Right lobe of liver (tissue), 6 donors: Measurements from ENCODE around the gene CC2D2A. TPM values are rescaled to one million over a fixed set of nuclear protein-coding genes. Genes with fewer than 3 reads are reported as not detected.

ENCODE experiments used
- ATAC-seq, 4 donors: fragments of 200-7000 bp; cut with Tn5 transposase; one replicate each; pipeline ENCODE4 v1.9.1; 2020; ENCODE audit warnings: mild to moderate bottlenecking in 4 of 4, moderate library complexity in 4 of 4
- DNase-seq, 3 donors: peaks; one replicate each; pipeline ENCODE4 v3.0.0-alpha.2; 2020
- H3K27ac ChIP-seq, 3 donors: fragments of 200-600 bp; one replicate each; pipeline ENCODE4 v1.8.0; 2022
- H3K27me3 ChIP-seq, 2 donors: fragments of 200-600 bp; one replicate each; pipeline ENCODE4 v1.8.0; 2022
- H3K36me3 ChIP-seq, 4 donors: fragments of 200-600 bp; sonication (generic) in 1 of 4; one replicate each; pipeline versions ENCODE4 v1.5.1 to v1.8.0; 2017 to 2022; ENCODE audit warnings: control low read depth in 1 of 4
- H3K4me1 ChIP-seq, 4 donors: fragments of 200-600 bp; sonication (generic) in 1 of 4; one replicate each; pipeline versions ENCODE4 v1.5.1 to v1.8.0; 2017 to 2022; ENCODE audit warnings: control low read depth in 1 of 4
- H3K4me3 ChIP-seq, 3 donors: fragments of 200-600 bp; one replicate each; pipeline ENCODE4 v1.8.0; 2022
- H3K9me3 ChIP-seq, 4 donors: fragments of 200-600 bp; sonication (generic) in 1 of 4; one replicate each; pipeline versions ENCODE4 v1.5.1 to v1.8.0; 2017 to 2022; ENCODE audit warnings: control low read depth in 1 of 4
- CTCF ChIP-seq, 4 donors: fragments of 200-600 bp in 3 of 4; fragments of 450-650 bp in 1 of 4; IDR thresholded peaks; one replicate each; pipeline versions ENCODE4 v1.5.1 to v1.8.0; 2016 to 2022; ENCODE audit warnings: antibody characterized with exemption in 4 of 4, mild to moderate bottlenecking in 2 of 4
- POLR2A ChIP-seq: fragments of 450-650 bp; IDR thresholded peaks from one replicate; pipeline ENCODE4 v1.6.1; 2017; ENCODE audit warnings: antibody characterized with exemption, mild to moderate bottlenecking
- WGBS: methylation state at CpG from one replicate; pipeline ENCODE4 v1.1.6; 2018; ENCODE audit warnings: low coverage, low lambda C conversion rate; ENCODE audit not compliant: insufficient coverage; ENCODE audit errors: missing lambda C conversion rate; 5-methylcytosine and 5-hydroxymethylcytosine counted together
- intact Hi-C, 2 donors: fragments of 100-400 bp; cut with DNase I; formaldehyde crosslinking; loops; one replicate each; pipeline versions ENCODE4 v1.11.2 to v1.14.1; 2022
- total RNA-seq, 6 experiments: library from RNA; depleted of rRNA in 2 of 6; stranded (reverse); fragments of >200 nt in 2 of 6; fragmentation: NEBNext Ultra II Directional in 3 of 6; extraction: Animal tissue kit (Norgen Biotek cat#: 25700) in 3 of 6; gene quantifications; one replicate each; pipeline versions ENCODE4 v1.1.0 to v1.2.4, GENCODE V29; 2016 to 2023
- donor health status: DM: no; HTN: yes; CAD: no.
- donor health status: DM: no; HTN: no; CAD: no.
- donor health status: DM: no; HTN: no; CAD: no.
- donor health status: DM: no; HTN: yes; CAD: no.
- donor health status: DM: no; HTN: yes; CAD: no.

The CC2D2A gene
- total RNA-seq, 6 experiments from 2014 or later, result 1.7 to 6.5 (median 3.2) TPM

GRCh38 chr4:15551740-15552446 is 82.2 kb downstream of the CC2D2A start:
- TF ChIP-seq POLR2A (no peak), CTCF (IDR thresholded peaks at IDR 0.05) (no peak)
- peak; percentile 94 to 97 (median 94) for ATAC-seq

GRCh38 chr4:15552557-15553362 is 83.1 kb downstream of the CC2D2A start:
- peak in 3 of 4 donors; percentile 5 to 60 (median 30) for ATAC-seq
- H3K9me3 ChIP-seq, result no peaks in the 10 kb centered on the region
- 57% methylated on average over 5 of the region's 6 CpGs for WGBS
- intact Hi-C loops, result no loop called here
- H3K27me3 ChIP-seq, result no peaks in the 10 kb centered on the region
- no peak for TF ChIP-seq POLR2A
- TF ChIP-seq CTCF (IDR thresholded peaks at IDR 0.05), result no peak
- DNase-seq, result no peak
- H3K4me1 ChIP-seq, result peaks cover 0 to 26% (median 6%) of the 10 kb centered on the region in 4 donors
- H3K36me3 ChIP-seq, result no peaks in the 10 kb centered on the region
- peak overlapping the region in 2 of 3 donors; percentile 44 to 56 for H3K27ac ChIP-seq
- H3K4me3 ChIP-seq, result no peak overlapping the region

More at GRCh38 chr4:15551740-15552446, 82.2 kb downstream of the CC2D2A start:
- intact Hi-C loops, result no loop called here
- Histone ChIP-seq H3K27ac (peak overlapping the region; percentile 12 to 56 (median 51)), H3K4me3 (peak overlapping the region in 1 of 3 donors; percentile 12), H3K36me3 (no peaks in the 10 kb centered on the region), H3K27me3 (no peaks in the 10 kb centered on the region), H3K4me1 (peaks cover 0 to 21% (median 6%) of the 10 kb centered on the region in 4 donors), H3K9me3 (no peaks in the 10 kb centered on the region)
- no peak for DNase-seq
- 34% methylated on average over 5 of the region's 5 CpGs for WGBS

- no peaks in the 10 kb centered on the region for H3K9me3 ChIP-seq
- H3K4me3 ChIP-seq, result no peak overlapping the region
- H3K4me1 ChIP-seq, result peaks cover 0 to 24% (median 5%) of the 10 kb centered on the region in 4 donors
- H3K27me3 ChIP-seq, result no peaks in the 10 kb centered on the region
- no peaks in the 10 kb centered on the region for H3K36me3 ChIP-seq
- no peak overlapping the region for H3K27ac ChIP-seq
- no peak for ATAC-seq
- TF ChIP-seq POLR2A, result no peak
- no peak for TF ChIP-seq CTCF (IDR thresholded peaks at IDR 0.05)
- 93% methylated on average over 4 of the region's 4 CpGs for WGBS
- intact Hi-C loops, result no loop called here
- DNase-seq, result no peak
Observed at GRCh38 chr4:15556511-15557092, 86.9 kb downstream of the CC2D2A start.

GRCh38 chr4:15557786-15558550 is 88.3 kb downstream of the CC2D2A start:
- ATAC-seq, result peak in 3 of 4 donors; percentile 72 to 80 (median 72)
- Histone ChIP-seq H3K27ac (no peak overlapping the region), H3K27me3 (no peaks in the 10 kb centered on the region), H3K9me3 (no peaks in the 10 kb centered on the region), H3K4me1 (peaks cover 0 to 16% (median 2%) of the 10 kb centered on the region in 4 donors), H3K4me3 (no peak overlapping the region), H3K36me3 (no peaks in the 10 kb centered on the region)
- DNase-seq, result no peak
- intact Hi-C loops, result no loop called here
- TF ChIP-seq POLR2A (no peak), CTCF (IDR thresholded peaks at IDR 0.05) (no peak)
- 64% methylated on average over 2 of the region's 2 CpGs for WGBS
